SK-N-MC (cell line): Measurements from ENCODE around the gene IL13.

Experiments
- DNase-seq: peaks from one replicate; pipeline ENCODE4 v3.0.0-alpha.2; 2011; ENCODE audit warnings: low read depth, low spot score
- H3K27ac ChIP-seq: fragments of 200-600 bp; sonication (generic); 2 replicates; pipeline ENCODE4 v1.5.1; 2016; ENCODE audit warnings: mixed run types
- H3K36me3 ChIP-seq: fragments of 200-600 bp; sonication (generic); 2 replicates; pipeline ENCODE4 v1.6.1; 2017; ENCODE audit warnings: antibody characterized with exemption, low read length, mixed read lengths; ENCODE audit not compliant: insufficient read depth
- H3K4me3 ChIP-seq: fragments of 200-600 bp; sonication (generic); 2 replicates; pipeline ENCODE4 v1.5.1; 2016
- H3K9ac ChIP-seq: fragments of 200-600 bp; sonication (generic); 2 replicates; pipeline ENCODE4 v1.8.0; 2017; ENCODE audit warnings: mixed run types, mixed read lengths; ENCODE audit not compliant: insufficient read length
- H3K9me3 ChIP-seq: fragments of 200-600 bp; sonication (generic); 2 replicates; pipeline ENCODE4 v1.6.1; 2017; ENCODE audit warnings: low read depth, mild to moderate bottlenecking, antibody characterized with exemption, low read length, moderate library complexity, mixed read lengths
- EZH2 ChIP-seq: fragments of 200-600 bp; sonication (generic); IDR thresholded peaks from one replicate; pipeline ENCODE4 v1.6.1; 2017; ENCODE audit warnings: antibody characterized with exemption
- FOXP2 ChIP-seq: optimal IDR thresholded peaks from 2 replicates; pipeline ENCODE3; 2011; ENCODE audit warnings: mild to moderate bottlenecking, moderate library complexity; ENCODE audit not compliant: insufficient read depth; ENCODE audit errors: extremely low read length, control extremely low read depth
- POLR2AphosphoS5 ChIP-seq: IDR thresholded peaks from 2 replicates; pipeline ENCODE4 v1.6.1; 2012; ENCODE audit warnings: mild to moderate bottlenecking, low read depth, low read length, borderline replicate concordance

Gene IL13

DNA sequence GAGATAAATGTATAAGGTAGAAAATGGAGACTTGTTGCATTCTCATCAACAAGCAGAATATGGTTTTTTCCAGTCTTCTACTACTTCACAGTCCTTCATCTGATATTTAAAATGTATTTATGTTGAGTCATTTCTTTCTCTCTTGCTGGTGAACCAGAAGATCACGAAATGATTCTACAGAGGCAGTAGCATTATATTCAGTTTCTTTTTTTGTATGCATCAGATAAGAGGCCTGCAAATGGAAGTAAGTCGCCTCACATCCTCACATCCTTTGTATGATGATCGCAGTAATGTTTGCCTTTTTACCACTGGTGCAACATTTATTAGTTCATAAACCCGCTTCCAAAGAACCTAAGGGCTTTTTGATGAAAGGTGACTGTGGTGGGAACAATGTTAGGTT lies 22.1 kb upstream of the IL13 start:
- H3K9me3 ChIP-seq, result no peaks in the 10 kb centered on the region
- no peak overlapping the region for H3K9ac ChIP-seq
- H3K27ac ChIP-seq, result no peak overlapping the region
- no peak overlapping the region for H3K4me3 ChIP-seq
- TF ChIP-seq FOXP2 (no peak), POLR2AphosphoS5 (no peak), EZH2 (no peak)
- peaks cover 51% of the 10 kb centered on the region for H3K36me3 ChIP-seq
- DNase-seq, result no peak

DNA sequence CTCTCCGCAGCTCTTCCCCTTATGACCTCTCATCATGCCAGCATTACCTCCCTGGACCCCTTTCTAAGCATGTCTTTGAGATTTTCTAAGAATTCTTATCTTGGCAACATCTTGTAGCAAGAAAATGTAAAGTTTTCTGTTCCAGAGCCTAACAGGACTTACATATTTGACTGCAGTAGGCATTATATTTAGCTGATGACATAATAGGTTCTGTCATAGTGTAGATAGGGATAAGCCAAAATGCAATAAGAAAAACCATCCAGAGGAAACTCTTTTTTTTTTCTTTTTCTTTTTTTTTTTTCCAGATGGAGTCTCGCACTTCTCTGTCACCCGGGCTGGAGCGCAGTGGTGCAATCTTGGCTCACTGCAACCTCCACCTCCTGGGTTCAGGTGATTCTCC lies 20.7 kb upstream of the IL13 start:
- H3K36me3 ChIP-seq, result peaks cover 55% of the 10 kb centered on the region
- TF ChIP-seq FOXP2 (no peak), EZH2 (no peak), POLR2AphosphoS5 (no peak)
- H3K27ac ChIP-seq, result no peak overlapping the region
- no peak for DNase-seq
- no peak overlapping the region for H3K9ac ChIP-seq
- H3K4me3 ChIP-seq, result no peak overlapping the region
- no peaks in the 10 kb centered on the region for H3K9me3 ChIP-seq

GRCh38 chr5:132639706-132640130 lies 18.3 kb upstream of the IL13 start:
- Histone ChIP-seq H3K9ac (no peak overlapping the region), H3K9me3 (no peaks in the 10 kb centered on the region), H3K36me3 (peaks cover 60% of the 10 kb centered on the region), H3K27ac (no peak overlapping the region), H3K4me3 (no peak overlapping the region)
- DNase-seq, result no peak
- TF ChIP-seq FOXP2 (no peak), POLR2AphosphoS5 (no peak), EZH2 (no peak)

GRCh38 chr5:132640613-132641012 lies 17.4 kb upstream of the IL13 start:
- H3K27ac ChIP-seq, result no peak overlapping the region
- H3K36me3 ChIP-seq, result peaks cover 60% of the 10 kb centered on the region
- no peak overlapping the region for H3K9ac ChIP-seq
- H3K4me3 ChIP-seq, result no peak overlapping the region
- no peak for TF ChIP-seq EZH2
- TF ChIP-seq POLR2AphosphoS5, result no peak
- no peak for TF ChIP-seq FOXP2
- no peak for DNase-seq
- H3K9me3 ChIP-seq, result no peaks in the 10 kb centered on the region

DNA sequence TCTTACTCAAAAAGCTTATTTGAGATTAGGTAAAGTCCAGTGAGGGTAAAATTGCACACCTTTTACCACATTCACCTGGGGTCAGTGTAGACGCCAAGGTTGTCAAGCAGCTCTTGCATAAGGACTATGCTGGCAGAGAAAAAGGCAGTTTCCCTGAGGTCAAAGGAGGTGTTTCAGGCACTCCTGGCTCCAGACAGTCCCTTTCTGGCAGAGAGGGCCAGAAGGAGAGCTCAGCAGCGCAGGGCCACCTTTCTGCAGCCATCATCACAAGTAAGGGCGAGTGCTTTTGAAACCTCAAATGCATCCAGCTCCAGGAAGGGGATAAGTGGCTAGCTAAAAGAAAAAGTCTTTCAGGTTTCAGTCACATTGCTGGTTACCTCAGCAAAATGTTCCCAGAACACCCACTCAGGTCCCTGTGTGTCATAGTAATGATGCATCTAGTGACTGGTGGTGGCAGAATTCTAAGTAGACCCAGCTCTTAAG lies 16.7 kb upstream of the IL13 start:
- no peak for DNase-seq
- Histone ChIP-seq H3K9me3 (no peaks in the 10 kb centered on the region), H3K27ac (no peak overlapping the region), H3K36me3 (peaks cover 55% of the 10 kb centered on the region), H3K9ac (no peak overlapping the region), H3K4me3 (no peak overlapping the region)
- TF ChIP-seq FOXP2, result no peak
- no peak for TF ChIP-seq POLR2AphosphoS5
- TF ChIP-seq EZH2, result no peak

DNA sequence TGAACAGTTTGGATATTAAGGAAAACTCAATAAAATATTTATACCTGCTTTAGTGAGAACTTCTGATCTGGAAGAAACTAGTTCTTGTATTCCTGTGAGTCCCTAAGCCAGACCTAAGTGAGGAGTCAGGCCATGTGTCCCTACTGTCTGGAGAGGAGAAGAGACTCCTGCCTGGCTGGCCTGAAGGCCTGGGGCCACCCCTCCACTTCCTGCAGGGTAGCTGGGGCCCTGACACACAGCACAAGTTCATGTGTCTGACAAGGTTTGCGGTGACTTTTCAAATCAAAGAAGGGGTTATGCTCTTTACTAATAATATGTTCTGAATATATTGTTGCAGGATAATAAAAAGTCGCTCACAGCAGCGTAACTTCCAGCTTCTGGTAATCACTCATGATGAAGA lies 16.1 kb upstream of the IL13 start:
- no peak overlapping the region for H3K9ac ChIP-seq
- no peak for TF ChIP-seq EZH2
- TF ChIP-seq POLR2AphosphoS5, result no peak
- no peak for TF ChIP-seq FOXP2
- DNase-seq, result no peak
- no peak overlapping the region for H3K27ac ChIP-seq
- peaks cover 52% of the 10 kb centered on the region for H3K36me3 ChIP-seq
- H3K4me3 ChIP-seq, result no peak overlapping the region
- H3K9me3 ChIP-seq, result no peaks in the 10 kb centered on the region

DNA sequence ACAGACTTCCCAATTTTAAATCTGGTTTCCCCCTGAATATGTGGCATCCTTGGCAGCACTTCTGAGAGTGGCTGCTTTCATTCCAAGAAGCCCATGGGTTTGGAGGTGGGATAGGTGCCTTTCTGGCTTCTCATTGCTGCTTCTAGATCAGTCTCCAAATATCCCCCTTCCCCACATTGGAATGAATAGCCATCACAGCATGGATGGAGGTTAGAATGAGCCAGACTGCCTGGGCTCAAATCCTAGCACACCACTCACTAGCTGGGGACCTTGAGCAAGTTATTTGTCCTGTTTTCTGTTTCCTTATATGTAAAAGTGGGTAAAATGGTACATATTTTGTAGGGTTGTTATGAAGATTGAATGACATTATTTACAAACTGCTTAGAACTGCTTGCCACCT lies 13.8 kb upstream of the IL13 start:
- H3K9me3 ChIP-seq, result no peaks in the 10 kb centered on the region
- peaks cover 32% of the 10 kb centered on the region for H3K36me3 ChIP-seq
- DNase-seq, result no peak
- TF ChIP-seq POLR2AphosphoS5 (no peak), FOXP2 (no peak), EZH2 (no peak)
- H3K27ac ChIP-seq, result no peak overlapping the region
- no peak overlapping the region for H3K4me3 ChIP-seq
- H3K9ac ChIP-seq, result no peak overlapping the region

- no peak overlapping the region for H3K27ac ChIP-seq
- DNase-seq, result no peak
- peaks cover 15% of the 10 kb centered on the region; the same call in 1 of the 2 replicates for H3K36me3 ChIP-seq
- TF ChIP-seq EZH2 (no peak), POLR2AphosphoS5 (no peak), FOXP2 (no peak)
- H3K9ac ChIP-seq, result no peak overlapping the region
- H3K9me3 ChIP-seq, result no peaks in the 10 kb centered on the region
- H3K4me3 ChIP-seq, result no peak overlapping the region
These were observed 11.2 kb upstream of the IL13 start for GRCh38 chr5:132646583-132647266.

DNA sequence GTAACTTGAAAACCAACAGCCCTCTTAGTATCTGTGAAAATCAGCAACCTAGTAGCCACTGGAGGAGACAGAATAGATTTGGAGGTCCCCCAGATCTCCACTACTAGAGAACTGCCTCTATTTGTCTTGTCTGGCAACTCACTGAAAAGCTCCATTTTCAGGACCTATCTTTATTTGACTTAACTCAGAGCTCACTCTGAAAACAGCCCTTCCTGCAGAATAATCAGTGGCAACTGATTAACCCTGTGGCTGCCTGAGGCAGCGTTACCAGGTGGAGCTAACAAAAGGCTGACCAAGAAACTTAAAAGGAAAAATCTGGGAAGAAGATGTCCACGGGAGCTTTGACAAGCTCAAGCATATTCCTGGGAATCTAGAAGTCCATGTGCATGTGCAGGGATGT lies 10.5 kb upstream of the IL13 start:
- Histone ChIP-seq H3K27ac (no peak overlapping the region), H3K4me3 (no peak overlapping the region), H3K9me3 (no peaks in the 10 kb centered on the region), H3K36me3 (peaks cover 8% of the 10 kb centered on the region; the same call in 1 of the 2 replicates), H3K9ac (no peak overlapping the region)
- no peak for TF ChIP-seq POLR2AphosphoS5
- TF ChIP-seq FOXP2, result no peak
- TF ChIP-seq EZH2, result no peak
- no peak for DNase-seq
